Measurements from ENCODE around the gene MSL2.
"Not testable (repeated sequence)": the region's sequence is repeated elsewhere in the genome, so short reads cannot be mapped to it uniquely, and the experiment has no call there.

Gene MSL2

GRCh38 chr3:136120373-136121348 is 75.5 kb downstream of the MSL2 start:
- H3K4me3 ChIP-seq (replicated peaks; ENCODE audit: low read depth, low read length) = no peak overlapping the region
- no peak for TF ChIP-seq CTCF (IDR thresholded peaks at IDR 0.05; ENCODE audit: low read length, missing control alignments)
- DNase-seq (ENCODE audit: low read depth) = peak; percentile 24

- DNase-seq (ENCODE audit: low read depth); H3K4me3 ChIP-seq (replicated peaks; ENCODE audit: low read depth, low read length): not testable (repeated sequence)
Measured at GRCh38 chr3:136119783-136120182, 76.4 kb downstream of the MSL2 start.

GRCh38 chr3:136119332-136119731 is 76.8 kb downstream of the MSL2 start:
- not testable (repeated sequence) for H3K4me3 ChIP-seq (replicated peaks; ENCODE audit: low read depth, low read length); DNase-seq (ENCODE audit: low read depth)

- no peak for TF ChIP-seq CTCF (IDR thresholded peaks at IDR 0.05; ENCODE audit: low read length, missing control alignments)
- DNase-seq (ENCODE audit: low read depth) = no peak
- no peak overlapping the region for H3K4me3 ChIP-seq (replicated peaks; ENCODE audit: low read depth, low read length)
Measured at GRCh38 chr3:136114421-136114820, 81.7 kb downstream of the MSL2 start.

GRCh38 chr3:136110481-136110880 is 85.7 kb downstream of the MSL2 start:
- H3K4me3 ChIP-seq (replicated peaks; ENCODE audit: low read depth, low read length) = no peak overlapping the region
- no peak for TF ChIP-seq CTCF (IDR thresholded peaks at IDR 0.05; ENCODE audit: low read length, missing control alignments)
- no peak for DNase-seq (ENCODE audit: low read depth)

- DNase-seq (ENCODE audit: low read depth) = no peak
- H3K4me3 ChIP-seq (replicated peaks; ENCODE audit: low read depth, low read length) = no peak overlapping the region
- no peak for TF ChIP-seq CTCF (IDR thresholded peaks at IDR 0.05; ENCODE audit: low read length, missing control alignments)
Measured at GRCh38 chr3:136109499-136109898, 86.6 kb downstream of the MSL2 start.

GRCh38 chr3:136106101-136106500 is 90.0 kb downstream of the MSL2 start:
- DNase-seq (ENCODE audit: low read depth) = peak; percentile 39
- TF ChIP-seq CTCF (IDR thresholded peaks at IDR 0.05; ENCODE audit: low read length, missing control alignments) = no peak
- H3K4me3 ChIP-seq (replicated peaks; ENCODE audit: low read depth, low read length) = no peak overlapping the region

GRCh38 chr3:136105044-136105443 is 91.1 kb downstream of the MSL2 start:
- no peak for DNase-seq (ENCODE audit: low read depth)
- no peak for TF ChIP-seq CTCF (IDR thresholded peaks at IDR 0.05; ENCODE audit: low read length, missing control alignments)
- H3K4me3 ChIP-seq (replicated peaks; ENCODE audit: low read depth, low read length) = no peak overlapping the region

All from fibroblast of pulmonary artery (primary cell).